H1 (cell line): Measurements from ENCODE around the gene MYO9A. TPM values are rescaled to one million over a fixed set of nuclear protein-coding genes. Genes with fewer than 3 reads are reported as not detected.

Experiments used
- CTCF ChIA-PET: fragments of 300-600 bp; sonication (Branson Sonifier 250); formaldehyde crosslinking; loops from one replicate; lab custom pipeline; 2021; ENCODE audit not compliant: partially characterized antibody; lab: Charles Lee
- POLR2A ChIA-PET: fragments of 300-600 bp; sonication (Branson Sonifier 250); formaldehyde crosslinking; loops from one replicate; lab custom pipeline; 2021; ENCODE audit warnings: inconsistent platforms; ENCODE audit not compliant: partially characterized antibody; lab: Charles Lee
- DNase-seq, 2 experiments: peaks; one replicate each; pipeline versions ENCODE4 v3.0.0 to v3.0.0-alpha.2; 2010 to 2022; ENCODE audit warnings: low spot score in 2 of 2, low read depth in 1 of 2, mixed read lengths in 1 of 2
- FAIRE-seq: peaks from 2 replicates; lab custom pipeline; 2011; peaks lifted over from hg19 to GRCh38; lab: Jason Lieb, UNC
- H2AFZ ChIP-seq: 2 replicates; pipeline ENCODE4 v1.8.1; 2012; ENCODE audit warnings: low read length, inconsistent platforms
- H2AK5ac ChIP-seq: 2 replicates; pipeline ENCODE4 v1.6.1; 2013; ENCODE audit warnings: low read depth, low read length
- H2BK120ac ChIP-seq: replicated peaks from 2 replicates; pipeline ENCODE3; 2013; ENCODE audit warnings: low read depth, low read length, inconsistent platforms
- H2BK12ac ChIP-seq: 2 replicates; pipeline ENCODE4 v1.6.1; 2013; ENCODE audit warnings: low read depth, low read length
- H2BK15ac ChIP-seq: 2 replicates; pipeline ENCODE4 v1.6.1; 2013; ENCODE audit warnings: low read length
- H2BK20ac ChIP-seq: 2 replicates; pipeline ENCODE4 v1.6.1; 2013; ENCODE audit warnings: low read length
- H2BK5ac ChIP-seq: 2 replicates; pipeline ENCODE4 v1.6.1; 2013; ENCODE audit warnings: low read depth, low read length
- H3K14ac ChIP-seq: 2 replicates; pipeline ENCODE4 v1.6.1; 2013; ENCODE audit warnings: inconsistent platforms; ENCODE audit not compliant: insufficient read length
- H3K18ac ChIP-seq: 2 replicates; pipeline ENCODE4 v1.6.1; 2013; ENCODE audit warnings: low read length; ENCODE audit errors: extremely low read depth
- H3K23ac ChIP-seq: 2 replicates; pipeline ENCODE4 v1.6.1; 2013; ENCODE audit warnings: inconsistent platforms; ENCODE audit not compliant: insufficient read length
- H3K23me2 ChIP-seq: 2 replicates; pipeline ENCODE4 v1.6.1; 2013; ENCODE audit warnings: low read depth, low read length
- H3K27ac ChIP-seq: 2 replicates; pipeline ENCODE4 v1.6.1; 2011; ENCODE audit warnings: low read depth, low read length, inconsistent platforms
- H3K27me3 ChIP-seq, 4 experiments: replicated peaks in 1 of 4; 1 replicate in 1 of 4; 2 replicates in 3 of 4; pipeline versions ENCODE4 v1.6.1 to v1.8.1; 2011 to 2013; ENCODE audit warnings: low read length in 3 of 4, mild to moderate bottlenecking in 3 of 4, inconsistent platforms in 2 of 4, mixed read lengths in 2 of 4, moderate library complexity in 1 of 4; ENCODE audit not compliant: control insufficient read depth in 3 of 4, insufficient read depth in 3 of 4; ENCODE audit errors: extremely low read depth in 1 of 4
- H3K36me3 ChIP-seq, 4 experiments: 2 replicates each; pipeline versions ENCODE4 v1.6.1 to v1.8.1; 2011 to 2013; ENCODE audit warnings: mild to moderate bottlenecking in 4 of 4, low read length in 3 of 4, moderate library complexity in 2 of 4, control low read depth in 1 of 4, inconsistent platforms in 1 of 4; ENCODE audit not compliant: insufficient read depth in 4 of 4, control insufficient read depth in 2 of 4
- H3K4ac ChIP-seq: replicated peaks from 2 replicates; pipeline ENCODE3; 2013; ENCODE audit warnings: low read length, low read depth, mixed read lengths, inconsistent platforms; ENCODE audit not compliant: insufficient read length
- H3K4me1 ChIP-seq, 4 experiments: replicated peaks in 1 of 4; 1 replicate in 1 of 4; 2 replicates in 3 of 4; pipeline versions ENCODE4 v1.6.1 to v1.8.1; 2011 to 2013; ENCODE audit warnings: low read length in 3 of 4, inconsistent platforms in 2 of 4, mixed read lengths in 1 of 4; ENCODE audit not compliant: insufficient read depth in 4 of 4, control insufficient read depth in 3 of 4
- H3K4me2 ChIP-seq, 2 experiments: 2 replicates each; pipeline versions ENCODE4 v1.6.1 to v1.8.1; 2011 to 2013; ENCODE audit warnings: low read depth in 2 of 2, low read length in 2 of 2, control low read depth in 1 of 2, inconsistent platforms in 1 of 2, mild to moderate bottlenecking in 1 of 2; ENCODE audit not compliant: insufficient read depth in 1 of 2
- H3K4me3 ChIP-seq, 4 experiments: fragments of 200-600, 300-600 bp in 1 of 4; sonication (generic), shearing (Covaris generic), sonication (Bioruptor Twin) in 1 of 4; 2 replicates each; pipeline versions ENCODE4 v1.5.1 to v1.8.1; 2011 to 2016; ENCODE audit warnings: low read length in 4 of 4, low read depth in 3 of 4, control low read depth in 2 of 4, inconsistent platforms in 2 of 4, mild to moderate bottlenecking in 2 of 4, mixed read lengths in 1 of 4, moderate library complexity in 1 of 4; ENCODE audit not compliant: insufficient read depth in 2 of 4; ENCODE audit errors: extremely low read depth in 1 of 4
- H3K56ac ChIP-seq: replicated peaks from 2 replicates; pipeline ENCODE3; 2013; ENCODE audit warnings: low read depth, mild to moderate bottlenecking, mixed read lengths, low read length, inconsistent platforms; ENCODE audit not compliant: insufficient read length
- H3K79me1 ChIP-seq: 2 replicates; pipeline ENCODE4 v1.6.1; 2013; ENCODE audit warnings: low read depth, low read length, control low read depth
- H3K79me2 ChIP-seq, 2 experiments: 2 replicates each; pipeline versions ENCODE4 v1.6.1 to v1.8.1; 2012 to 2013; ENCODE audit warnings: low read length in 2 of 2, mild to moderate bottlenecking in 2 of 2, inconsistent platforms in 1 of 2; ENCODE audit not compliant: insufficient read depth in 2 of 2, control insufficient read depth in 1 of 2
- H3K9ac ChIP-seq, 4 experiments: replicated peaks in 1 of 4; 1 replicate in 1 of 4; 2 replicates in 3 of 4; pipeline versions ENCODE4 v1.6.1 to v1.8.1; 2011 to 2013; ENCODE audit warnings: low read depth in 3 of 4, low read length in 3 of 4, control low read depth in 2 of 4, mild to moderate bottlenecking in 2 of 4, moderate library complexity in 2 of 4, inconsistent platforms in 1 of 4; ENCODE audit errors: extremely low read depth in 1 of 4
- H3K9me3 ChIP-seq, 2 experiments: 2 replicates each; pipeline versions ENCODE4 v1.6.1 to v1.8.1; 2012 to 2013; ENCODE audit warnings: mild to moderate bottlenecking in 2 of 2, moderate library complexity in 2 of 2, control low read depth in 1 of 2, inconsistent platforms in 1 of 2, low read depth in 1 of 2, low read length in 1 of 2, mixed read lengths in 1 of 2; ENCODE audit not compliant: insufficient read depth in 2 of 2
- H4K20me1 ChIP-seq, 2 experiments: replicated peaks in 1 of 2; 2 replicates each; pipeline versions ENCODE3 to v1.8.1; 2011 to 2013; ENCODE audit warnings: inconsistent platforms in 2 of 2, low read length in 2 of 2, mild to moderate bottlenecking in 1 of 2; ENCODE audit not compliant: insufficient read depth in 2 of 2, control insufficient read depth in 1 of 2
- H4K5ac ChIP-seq: 2 replicates; pipeline ENCODE4 v1.6.1; 2013; ENCODE audit warnings: low read length, low read depth, mixed read lengths, inconsistent platforms; ENCODE audit not compliant: insufficient read length
- H4K8ac ChIP-seq: 2 replicates; pipeline ENCODE4 v1.8.0; 2013; ENCODE audit warnings: mild to moderate bottlenecking, moderate library complexity, low read length, inconsistent platforms; ENCODE audit not compliant: insufficient read depth; ENCODE audit errors: extremely low read depth
- H4K91ac ChIP-seq: replicated peaks from 2 replicates; pipeline ENCODE3; 2013; ENCODE audit warnings: low read length, mixed read lengths, inconsistent platforms; ENCODE audit not compliant: insufficient read length
- CTBP2 ChIP-seq: IDR thresholded peaks from 2 replicates; pipeline ENCODE4 v1.7.0; 2011; ENCODE audit warnings: borderline replicate concordance, mild to moderate bottlenecking, moderate library complexity, mixed read lengths, low read length; ENCODE audit not compliant: insufficient read depth, insufficient read length
- WGBS, 2 experiments: shearing (Covaris generic) in 1 of 2; methylation state at CpG; one replicate each; pipeline versions ENCODE4 v1.1.6 to v1.1.7; 2013 to 2015; ENCODE audit warnings: low lambda C conversion rate in 2 of 2, mixed read lengths in 2 of 2, inconsistent platforms in 1 of 2, low coverage in 1 of 2, missing lambda C conversion rate in 1 of 2; ENCODE audit not compliant: insufficient replicate concordance in 2 of 2, insufficient coverage in 1 of 2, insufficient read length in 1 of 2; ENCODE audit errors: extremely low coverage in 1 of 2, missing lambda C conversion rate in 1 of 2; 5-methylcytosine and 5-hydroxymethylcytosine counted together
- polyA plus RNA-seq, 7 experiments: library from polyadenylated mRNA; depleted of rRNA in 3 of 7; stranded (reverse) in 5 of 7; unstranded in 2 of 7; fragments of >200 nt in 5 of 7; fragments of 200-250 nt in 2 of 7; gene quantifications; 1 replicate in 5 of 7; 2 replicates in 1 of 7; 4 replicates in 1 of 7; pipeline versions ENCODE4 v1.2.1 to v1.2.3, GENCODE V29; 2011 to 2013; ENCODE audit warnings: missing spikeins in 2 of 7, mixed read lengths in 2 of 7
- total RNA-seq: library from RNA; stranded (reverse); fragmentation: NEBNext Ultra II Directional; extraction: Animal tissue kit (Norgen Biotek cat#: 25700); gene quantifications from 2 replicates; pipeline ENCODE4 v1.2.1, GENCODE V29; 2021
- TF ChIP-seq, protein P1 (sequence below): IDR thresholded peaks from 2 replicates; pipeline ENCODE4 v1.6.1; 2012; ENCODE audit warnings: inconsistent platforms

The MYO9A gene
- total and polyA plus RNA-seq, 2 of the 8 experiments (the other 6 are each of a cell fraction or from before 2014, with no cell fraction given): 3.9 to 26.0 TPM

- Histone ChIP-seq H3K9ac (no peak overlapping the region), H4K8ac (no peak overlapping the region), H3K4ac (no peak overlapping the region), H3K36me3 (peaks cover 0 to 9% (median 3%) of the 10 kb centered on the region in 4 experiments; a peak in 1 of 8 replicates), H3K18ac (no peak overlapping the region), H4K91ac (no peak overlapping the region), H2BK20ac (no peak overlapping the region), H3K23me2 (no peaks in the 10 kb centered on the region), H3K79me2 (no peaks in the 10 kb centered on the region), H2BK15ac (no peak overlapping the region), H4K5ac (no peak overlapping the region), H3K79me1 (no peaks in the 10 kb centered on the region), H3K14ac (no peak overlapping the region), H3K4me3 (no peak overlapping the region), H2BK120ac (no peak overlapping the region), H3K9me3 (peaks cover 0 to 3% of the 10 kb centered on the region in 2 experiments; a peak in 1 of 4 replicates), H2AFZ (no peak overlapping the region), H2AK5ac (no peak overlapping the region), H4K20me1 (no peaks in the 10 kb centered on the region), H3K4me1 (no peaks in the 10 kb centered on the region), H2BK12ac (no peak overlapping the region), H3K4me2 (no peak overlapping the region), H3K27me3 (no peaks in the 10 kb centered on the region), H3K56ac (no peak overlapping the region), H3K23ac (no peak overlapping the region), H2BK5ac (no peak overlapping the region), H3K27ac (no peak overlapping the region)
- POLR2A ChIA-PET: no interaction called here
- WGBS, 2 experiments: 95% methylated on average over 2 of the region's 2 CpGs; no CpG with 5 or more reads in 1 of the 2 experiments
- FAIRE-seq (no peak), DNase-seq (no peak)
- CTCF ChIA-PET: no interaction called here
- TF ChIP-seq, protein P1, sequence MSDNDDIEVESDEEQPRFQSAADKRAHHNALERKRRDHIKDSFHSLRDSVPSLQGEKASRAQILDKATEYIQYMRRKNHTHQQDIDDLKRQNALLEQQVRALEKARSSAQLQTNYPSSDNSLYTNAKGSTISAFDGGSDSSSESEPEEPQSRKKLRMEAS: no peak
- no peak for TF ChIP-seq CTBP2
These were observed 185.3 kb downstream of the MYO9A start for GRCh38 chr15:71932689-71933088.
